ENCODE data around the gene CXCL12.

DNA sequence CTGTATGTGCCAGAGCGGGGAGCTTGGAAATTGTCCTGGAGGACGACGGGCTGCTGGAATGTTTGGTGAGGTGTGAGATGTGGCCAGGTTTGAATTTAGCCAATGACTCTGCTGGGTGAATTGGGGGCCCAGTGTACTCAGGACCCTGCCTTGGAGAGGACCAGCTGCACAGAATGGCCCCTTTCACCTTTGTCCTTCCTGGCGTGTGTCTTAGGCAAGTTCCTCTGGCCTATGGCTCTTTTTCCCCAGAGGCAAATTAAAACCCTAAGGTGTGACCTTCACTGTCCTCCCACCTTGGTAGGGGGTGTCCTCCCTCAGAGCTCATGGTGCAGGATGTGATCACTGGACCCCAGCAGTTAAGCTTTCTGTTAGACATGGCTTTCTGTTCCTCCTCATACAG is 47.8 kb downstream of the CXCL12 start:
- no peak for TF ChIP-seq EZH2 (IDR thresholded peaks at IDR 0.05; ENCODE audit: borderline replicate concordance, low read depth, low read length, severe bottlenecking)
- no peak for TF ChIP-seq CTCF (IDR thresholded peaks at IDR 0.05; ENCODE audit: borderline replicate concordance, extremely low read depth, low read length, poor library complexity, severe bottlenecking)

Measured in DND-41 (cell line).